ENCODE measurements around the gene MLF1. TPM values are rescaled to one million over a fixed set of nuclear protein-coding genes. Genes with fewer than 3 reads are reported as not detected.
"Not testable (repeated sequence)": the region's sequence is repeated elsewhere in the genome, so short reads cannot be mapped to it uniquely, and the experiment has no call there.

Gene MLF1
- total and polyA plus RNA-seq, 9 donors: 47.8 to 113 (median 70.5) TPM

GRCh38 chr3:158540066-158540465 lies 30.9 kb upstream of the MLF1 start:
- H3K36me3 ChIP-seq (ENCODE audit: control insufficient read depth, insufficient read depth, low read length): no peaks in the 10 kb centered on the region
- no peaks in the 10 kb centered on the region for H3K4me1 ChIP-seq (ENCODE audit: control insufficient read depth, insufficient read depth, low read length)
- DNase-seq: no peak
- H3K9me3 ChIP-seq (replicated peaks; ENCODE audit: control insufficient read depth, low read depth, low read length): no peaks in the 10 kb centered on the region
- no peaks in the 10 kb centered on the region for H3K27me3 ChIP-seq (ENCODE audit: control insufficient read depth, insufficient read depth, low read length)
- WGBS (ENCODE audit: insufficient coverage): no CpG with 5 or more reads among the region's 1 CpG
- H3K4me3 ChIP-seq (ENCODE audit: low read length): no peak overlapping the region
- H3K27ac ChIP-seq (ENCODE audit: low read length): no peak overlapping the region

DNA sequence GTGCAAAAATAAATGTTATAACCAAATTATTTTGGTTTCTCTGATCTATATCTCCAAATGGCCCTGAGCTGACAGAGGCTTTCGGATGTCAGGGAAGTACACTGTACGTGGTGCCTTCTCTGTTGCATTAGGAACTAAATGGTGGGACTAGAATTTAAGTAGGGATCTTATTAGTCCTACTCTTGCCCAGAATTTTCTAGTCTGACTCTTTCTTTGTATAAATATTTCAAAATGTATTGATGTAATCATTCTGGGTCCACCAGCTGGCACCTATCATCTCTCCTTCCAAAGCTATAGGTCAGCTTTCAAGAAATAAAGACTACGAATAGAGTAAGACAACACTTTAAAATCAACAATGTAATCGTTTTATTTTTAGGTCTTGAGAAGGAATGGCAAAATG lies 22.3 kb upstream of the MLF1 start:
- WGBS (ENCODE audit: insufficient coverage): no CpG with 5 or more reads among the region's 4 CpGs
- no peaks in the 10 kb centered on the region for H3K9me3 ChIP-seq (replicated peaks; ENCODE audit: control insufficient read depth, low read depth, low read length)
- H3K27me3 ChIP-seq (ENCODE audit: control insufficient read depth, insufficient read depth, low read length): no peaks in the 10 kb centered on the region
- DNase-seq: no peak
- no peaks in the 10 kb centered on the region for H3K4me1 ChIP-seq (ENCODE audit: control insufficient read depth, insufficient read depth, low read length)
- H3K4me3 ChIP-seq (ENCODE audit: low read length): no peak overlapping the region
- H3K36me3 ChIP-seq (ENCODE audit: control insufficient read depth, insufficient read depth, low read length): no peaks in the 10 kb centered on the region
- no peak overlapping the region for H3K27ac ChIP-seq (ENCODE audit: low read length)

GRCh38 chr3:158549938-158550337 lies 21.1 kb upstream of the MLF1 start:
- DNase-seq; H3K9me3 ChIP-seq (replicated peaks; ENCODE audit: control insufficient read depth, low read depth, low read length); H3K27me3 ChIP-seq (ENCODE audit: control insufficient read depth, insufficient read depth, low read length); H3K4me3 ChIP-seq (ENCODE audit: low read length); H3K27ac ChIP-seq (ENCODE audit: low read length); H3K36me3 ChIP-seq (ENCODE audit: control insufficient read depth, insufficient read depth, low read length); H3K4me1 ChIP-seq (ENCODE audit: control insufficient read depth, insufficient read depth, low read length): not testable (repeated sequence)
- WGBS (ENCODE audit: insufficient coverage): 97% methylated on average over 5 of the region's 9 CpGs

GRCh38 chr3:158552124-158552523 lies 18.9 kb upstream of the MLF1 start:
- H3K36me3 ChIP-seq (ENCODE audit: control insufficient read depth, insufficient read depth, low read length): no peaks in the 10 kb centered on the region
- H3K4me1 ChIP-seq (ENCODE audit: control insufficient read depth, insufficient read depth, low read length): no peaks in the 10 kb centered on the region
- H3K4me3 ChIP-seq (ENCODE audit: low read length): no peak overlapping the region
- no peaks in the 10 kb centered on the region for H3K9me3 ChIP-seq (replicated peaks; ENCODE audit: control insufficient read depth, low read depth, low read length)
- H3K27me3 ChIP-seq (ENCODE audit: control insufficient read depth, insufficient read depth, low read length): no peaks in the 10 kb centered on the region
- WGBS (ENCODE audit: insufficient coverage): no CpG with 5 or more reads among the region's 2 CpGs
- no peak overlapping the region for H3K27ac ChIP-seq (ENCODE audit: low read length)
- no peak for DNase-seq

DNA sequence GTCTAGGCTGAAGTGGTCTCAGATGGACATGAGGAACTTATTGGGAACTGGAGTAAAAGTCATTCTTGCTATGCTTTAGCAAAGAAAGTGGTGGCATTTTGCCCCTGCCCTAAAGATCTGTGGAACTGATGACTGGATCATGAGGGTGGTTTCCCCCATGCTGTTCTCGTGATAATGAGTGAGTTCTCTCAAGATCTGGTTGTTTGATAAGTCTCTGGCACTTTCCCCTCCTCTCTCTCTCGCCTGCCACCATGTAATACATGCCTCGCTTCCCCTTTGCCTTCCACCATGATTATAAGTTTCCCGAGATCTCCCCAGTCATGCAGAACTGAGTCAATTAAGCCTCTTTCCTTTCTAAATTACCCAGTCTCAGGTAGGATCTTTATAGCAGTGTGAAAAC lies 11.5 kb upstream of the MLF1 start:
- Histone ChIP-seq H3K9me3 (replicated peaks; ENCODE audit: control insufficient read depth, low read depth, low read length) (no peaks in the 10 kb centered on the region), H3K27me3 (ENCODE audit: control insufficient read depth, insufficient read depth, low read length) (no peaks in the 10 kb centered on the region), H3K4me1 (ENCODE audit: control insufficient read depth, insufficient read depth, low read length) (no peaks in the 10 kb centered on the region), H3K36me3 (ENCODE audit: control insufficient read depth, insufficient read depth, low read length) (no peaks in the 10 kb centered on the region), H3K4me3 (ENCODE audit: low read length) (no peak overlapping the region), H3K27ac (ENCODE audit: low read length) (no peak overlapping the region)
- no peak for DNase-seq
- no CpG with 5 or more reads among the region's 4 CpGs for WGBS (ENCODE audit: insufficient coverage)

DNA sequence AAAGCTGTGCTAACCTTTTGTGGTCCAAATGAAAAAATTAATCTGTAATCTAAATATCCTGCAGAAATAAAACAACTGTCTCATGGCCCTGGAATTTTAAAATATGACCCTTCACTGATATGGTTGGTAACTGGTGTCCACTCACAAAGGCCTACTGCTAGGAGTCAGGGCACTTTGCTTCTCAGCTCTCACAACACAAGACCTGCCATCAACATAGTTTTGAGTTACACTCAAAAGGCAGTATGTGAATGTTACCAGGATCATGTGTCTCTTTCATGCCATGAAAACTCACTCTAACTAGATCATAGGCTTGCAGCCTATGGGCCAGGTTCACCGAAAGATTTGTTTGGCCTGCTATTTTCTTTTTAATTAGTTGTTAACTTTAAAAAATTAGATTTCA lies 10.0 kb upstream of the MLF1 start:
- Histone ChIP-seq H3K9me3 (replicated peaks; ENCODE audit: control insufficient read depth, low read depth, low read length) (no peaks in the 10 kb centered on the region), H3K36me3 (ENCODE audit: control insufficient read depth, insufficient read depth, low read length) (no peaks in the 10 kb centered on the region), H3K4me1 (ENCODE audit: control insufficient read depth, insufficient read depth, low read length) (no peaks in the 10 kb centered on the region), H3K27me3 (ENCODE audit: control insufficient read depth, insufficient read depth, low read length) (no peaks in the 10 kb centered on the region), H3K4me3 (ENCODE audit: low read length) (no peak overlapping the region), H3K27ac (ENCODE audit: low read length) (no peak overlapping the region)
- no CpG with 5 or more reads among the region's 1 CpG for WGBS (ENCODE audit: insufficient coverage)
- no peak for DNase-seq

GRCh38 chr3:158562674-158563073 lies 8.3 kb upstream of the MLF1 start:
- no peak for DNase-seq
- H3K36me3 ChIP-seq (ENCODE audit: control insufficient read depth, insufficient read depth, low read length): no peaks in the 10 kb centered on the region
- no CpG with 5 or more reads among the region's 5 CpGs for WGBS (ENCODE audit: insufficient coverage)
- no peak overlapping the region for H3K4me3 ChIP-seq (ENCODE audit: low read length)
- H3K4me1 ChIP-seq (ENCODE audit: control insufficient read depth, insufficient read depth, low read length): no peaks in the 10 kb centered on the region
- no peaks in the 10 kb centered on the region for H3K27me3 ChIP-seq (ENCODE audit: control insufficient read depth, insufficient read depth, low read length)
- H3K9me3 ChIP-seq (replicated peaks; ENCODE audit: control insufficient read depth, low read depth, low read length): no peaks in the 10 kb centered on the region
- H3K27ac ChIP-seq (ENCODE audit: low read length): no peak overlapping the region

DNA sequence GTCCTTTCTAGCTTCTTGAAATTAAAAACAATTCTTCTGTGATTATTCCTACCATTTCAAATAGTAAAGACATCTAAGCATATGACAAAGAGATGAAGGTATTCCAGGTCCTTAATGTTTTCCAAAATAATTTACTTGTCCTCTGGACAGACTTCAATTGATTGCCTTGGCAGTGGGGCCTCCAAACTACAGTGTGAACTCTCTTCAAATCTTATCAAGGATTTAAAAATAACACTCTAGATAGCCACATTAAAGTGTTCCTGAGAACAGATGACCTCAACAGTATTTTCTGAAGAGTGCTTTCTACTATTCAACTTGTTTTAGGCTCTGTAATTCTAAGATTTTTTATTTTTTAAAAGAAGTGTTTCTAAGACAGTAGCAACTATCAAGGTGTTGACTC lies 7.9 kb upstream of the MLF1 start:
- no peak for DNase-seq
- H3K4me3 ChIP-seq (ENCODE audit: low read length): no peak overlapping the region
- no peak overlapping the region for H3K27ac ChIP-seq (ENCODE audit: low read length)
- no peaks in the 10 kb centered on the region for H3K27me3 ChIP-seq (ENCODE audit: control insufficient read depth, insufficient read depth, low read length)
- H3K4me1 ChIP-seq (ENCODE audit: control insufficient read depth, insufficient read depth, low read length): no peaks in the 10 kb centered on the region
- no peaks in the 10 kb centered on the region for H3K9me3 ChIP-seq (replicated peaks; ENCODE audit: control insufficient read depth, low read depth, low read length)
- no peaks in the 10 kb centered on the region for H3K36me3 ChIP-seq (ENCODE audit: control insufficient read depth, insufficient read depth, low read length)

- H3K4me1 ChIP-seq (ENCODE audit: control insufficient read depth, insufficient read depth, low read length): no peaks in the 10 kb centered on the region
- no peak overlapping the region for H3K4me3 ChIP-seq (ENCODE audit: low read length)
- no peaks in the 10 kb centered on the region for H3K9me3 ChIP-seq (replicated peaks; ENCODE audit: control insufficient read depth, low read depth, low read length)
- no peaks in the 10 kb centered on the region for H3K27me3 ChIP-seq (ENCODE audit: control insufficient read depth, insufficient read depth, low read length)
- no peaks in the 10 kb centered on the region for H3K36me3 ChIP-seq (ENCODE audit: control insufficient read depth, insufficient read depth, low read length)
- WGBS (ENCODE audit: insufficient coverage): no CpG with 5 or more reads among the region's 6 CpGs
- no peak for DNase-seq
- H3K27ac ChIP-seq (ENCODE audit: low read length): no peak overlapping the region
Measured at GRCh38 chr3:158565076-158565475, 5.9 kb upstream of the MLF1 start.

DNA sequence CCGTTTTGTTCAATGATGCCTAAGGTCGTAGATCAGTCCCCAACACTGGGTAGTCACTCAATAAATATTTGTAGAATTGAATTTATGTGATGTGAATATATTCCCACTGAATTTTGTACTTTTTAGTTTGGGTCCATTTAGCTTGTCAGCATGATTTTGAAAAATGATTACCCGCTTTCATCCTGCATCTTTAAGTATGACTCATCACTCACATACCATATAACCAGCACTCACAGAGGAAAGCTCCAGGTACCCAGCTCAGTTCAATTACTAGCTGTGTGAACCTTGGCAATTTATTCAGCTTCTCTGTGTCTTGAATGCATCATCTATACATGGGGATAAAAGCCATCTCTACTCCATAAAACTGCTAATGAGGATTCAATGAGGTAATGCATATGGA lies 2.2 kb upstream of the MLF1 start:
- no peak overlapping the region for H3K27ac ChIP-seq (ENCODE audit: low read length)
- no peaks in the 10 kb centered on the region for H3K36me3 ChIP-seq (ENCODE audit: control insufficient read depth, insufficient read depth, low read length)
- peaks cover 4% of the 10 kb centered on the region for H3K4me1 ChIP-seq (ENCODE audit: control insufficient read depth, insufficient read depth, low read length)
- no peaks in the 10 kb centered on the region for H3K9me3 ChIP-seq (replicated peaks; ENCODE audit: control insufficient read depth, low read depth, low read length)
- no peak for DNase-seq
- WGBS (ENCODE audit: insufficient coverage): no CpG with 5 or more reads among the region's 3 CpGs
- no peaks in the 10 kb centered on the region for H3K27me3 ChIP-seq (ENCODE audit: control insufficient read depth, insufficient read depth, low read length)
- H3K4me3 ChIP-seq (ENCODE audit: low read length): no peak overlapping the region

GRCh38 chr3:158569794-158570193 lies 1.2 kb upstream of the MLF1 start:
- Histone ChIP-seq H3K4me3 (ENCODE audit: low read length) (no peak overlapping the region), H3K27me3 (ENCODE audit: control insufficient read depth, insufficient read depth, low read length) (no peaks in the 10 kb centered on the region), H3K4me1 (ENCODE audit: control insufficient read depth, insufficient read depth, low read length) (peaks cover 4% of the 10 kb centered on the region), H3K9me3 (replicated peaks; ENCODE audit: control insufficient read depth, low read depth, low read length) (no peaks in the 10 kb centered on the region), H3K27ac (ENCODE audit: low read length) (no peak overlapping the region), H3K36me3 (ENCODE audit: control insufficient read depth, insufficient read depth, low read length) (no peaks in the 10 kb centered on the region)
- WGBS (ENCODE audit: insufficient coverage): no CpG with 5 or more reads among the region's 3 CpGs
- DNase-seq: peak; percentile 38
